GM23248 (cell line): ENCODE measurements around the gene ASIC2. TPM values are rescaled to one million over a fixed set of nuclear protein-coding genes. Genes with fewer than 3 reads are reported as not detected.

ENCODE experiments used
- DNase-seq: peaks from one replicate; pipeline ENCODE4 v3.0.0-alpha.2; 2015
- H2AFZ ChIP-seq: fragments of 200-600 bp; sonication (generic); 2 replicates; pipeline ENCODE4 v1.6.1; 2016; ENCODE audit warnings: antibody characterized with exemption
- H3F3A ChIP-seq: fragments of 200-600 bp; sonication (generic); 2 replicates; pipeline ENCODE4 v1.6.1; 2016; ENCODE audit warnings: mild to moderate bottlenecking, antibody characterized with exemption, mixed run types; ENCODE audit not compliant: insufficient read depth
- H3K27ac ChIP-seq: fragments of 200-600 bp; sonication (generic); 2 replicates; pipeline ENCODE4 v1.5.1; 2016; ENCODE audit warnings: mild to moderate bottlenecking
- H3K27me3 ChIP-seq: fragments of 200-600 bp; sonication (generic); replicated peaks from 2 replicates; pipeline ENCODE4 v1.6.1; 2016; ENCODE audit warnings: mild to moderate bottlenecking; ENCODE audit not compliant: insufficient read depth
- H3K36me3 ChIP-seq: fragments of 200-600 bp; sonication (generic); 2 replicates; pipeline ENCODE4 v1.6.1; 2016; ENCODE audit warnings: low read depth, mild to moderate bottlenecking
- H3K4me1 ChIP-seq: fragments of 200-600 bp; sonication (generic); 2 replicates; pipeline ENCODE4 v1.6.1; 2016; ENCODE audit warnings: mild to moderate bottlenecking; ENCODE audit not compliant: insufficient read depth
- H3K4me2 ChIP-seq: fragments of 200-600 bp; sonication (generic); one replicate; pipeline ENCODE4 v1.6.1; 2016; ENCODE audit warnings: mild to moderate bottlenecking; ENCODE audit not compliant: unreplicated experiment
- H3K4me3 ChIP-seq: fragments of 200-600 bp; sonication (generic); 2 replicates; pipeline ENCODE4 v1.5.1; 2016; ENCODE audit warnings: mild to moderate bottlenecking
- H3K79me2 ChIP-seq: fragments of 200-600 bp; sonication (generic); 2 replicates; pipeline ENCODE4 v1.6.1; 2016; ENCODE audit warnings: mild to moderate bottlenecking; ENCODE audit not compliant: insufficient read depth
- H3K9ac ChIP-seq: fragments of 200-600 bp; sonication (generic); 2 replicates; pipeline ENCODE4 v1.6.1; 2016; ENCODE audit warnings: mild to moderate bottlenecking
- H3K9me2 ChIP-seq: fragments of 200-600 bp; sonication (generic); 2 replicates; pipeline ENCODE4 v1.6.1; 2016; ENCODE audit warnings: mixed run types, mild to moderate bottlenecking, moderate library complexity; ENCODE audit not compliant: insufficient read depth
- H3K9me3 ChIP-seq: fragments of 200-600 bp; sonication (generic); one replicate; pipeline ENCODE4 v1.6.1; 2017; ENCODE audit warnings: low read depth
- H4K20me1 ChIP-seq: fragments of 200-600 bp; sonication (generic); 2 replicates; pipeline ENCODE4 v1.6.0; 2016; ENCODE audit not compliant: insufficient read depth
- EZH2 ChIP-seq: fragments of 200-600 bp; sonication (generic); IDR thresholded peaks from 2 replicates; pipeline ENCODE4 v1.6.1; 2018; ENCODE audit warnings: antibody characterized with exemption, mild to moderate bottlenecking; ENCODE audit not compliant: insufficient read depth, poor library complexity, severe bottlenecking
- EZH2phosphoT487 ChIP-seq: fragments of 200-600 bp; sonication (generic); IDR thresholded peaks from 2 replicates; pipeline ENCODE4 v1.6.1; 2018; ENCODE audit warnings: antibody characterized with exemption, moderate library complexity, mild to moderate bottlenecking, low read depth; ENCODE audit not compliant: insufficient read depth
- WGBS, 2 experiments: methylation state at CpG; one replicate each; pipeline ENCODE4 v1.1.6; 2015 to 2017; ENCODE audit warnings: low lambda C conversion rate in 2 of 2, low coverage in 1 of 2; ENCODE audit errors: missing lambda C conversion rate in 2 of 2; 5-methylcytosine and 5-hydroxymethylcytosine counted together
- in situ Hi-C: fragments of 300-500 bp; cut with MboI; formaldehyde crosslinking; loops from 2 replicates; pipeline ENCODE4 v1.15.0; 2020
- polyA plus RNA-seq: library from polyadenylated mRNA; unstranded; fragments of >200 nt; fragmentation: Nextera tagmentation; extraction: Ambion mirVana; gene quantifications from 2 replicates; pipeline ENCODE4 v1.2.1, GENCODE V29; 2016
- total RNA-seq: library from RNA; depleted of rRNA; stranded (reverse); fragments of >200 nt; shearing (Covaris generic); gene quantifications from 2 replicates; pipeline ENCODE4 v1.2.3, GENCODE V29; 2014

The ASIC2 gene
- total and polyA plus RNA-seq, 2 experiments from 2014 or later: under 0.01 TPM; not detected in 1

DNA sequence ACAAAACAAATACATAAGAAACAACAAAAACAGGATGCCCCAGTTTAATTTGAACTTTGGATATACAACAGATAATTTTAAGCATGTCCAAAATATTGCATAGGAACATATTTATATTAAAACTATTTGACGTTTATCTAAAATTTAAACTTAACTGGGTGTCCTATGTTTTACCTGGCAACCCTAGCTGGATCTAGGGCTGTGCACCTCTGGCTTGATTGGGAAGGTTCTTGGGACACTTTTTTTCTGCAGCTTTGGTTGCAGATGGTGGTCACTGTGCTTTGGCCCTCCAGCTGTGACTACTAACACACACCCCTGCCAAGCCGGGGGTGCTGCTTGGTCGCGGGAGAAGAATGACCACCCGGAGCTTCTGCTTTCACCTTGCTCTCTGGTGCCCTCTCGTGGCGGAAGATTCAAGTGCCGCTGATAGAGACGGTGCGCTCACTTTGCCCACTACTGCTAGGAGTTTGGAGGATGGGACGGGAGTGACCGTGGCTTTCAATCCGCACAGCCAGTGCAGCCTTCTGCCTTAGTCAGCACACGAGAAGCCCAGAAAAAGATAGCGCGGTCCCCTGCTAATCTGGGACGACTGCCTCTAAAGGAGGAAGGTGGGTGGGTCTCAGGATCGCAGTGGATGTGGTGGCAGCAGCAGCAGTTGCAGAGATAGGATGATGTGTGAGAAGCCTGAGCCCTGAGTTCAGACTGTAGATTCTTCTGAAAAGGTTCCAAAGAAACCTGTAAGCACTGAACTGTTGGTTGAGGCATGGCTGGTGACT is 294.8 kb downstream of the ASIC2 start:
- 1% methylated on average over 18 of the region's 18 CpGs for WGBS, 2 experiments
- Histone ChIP-seq H3K27me3 (no peaks in the 10 kb centered on the region), H4K20me1 (no peaks in the 10 kb centered on the region), H3K27ac (peak overlapping the region; percentile 65), H3K4me3 (peak overlapping the region; percentile 68), H3K4me2 (peak overlapping the region; percentile 91), H2AFZ (peak overlapping the region; percentile 89), H3K79me2 (no peaks in the 10 kb centered on the region), H3F3A (no peaks in the 10 kb centered on the region), H3K36me3 (no peaks in the 10 kb centered on the region), H3K4me1 (peaks cover 11% of the 10 kb centered on the region; the same call in 1 of the 2 replicates), H3K9me3 (no peaks in the 10 kb centered on the region), H3K9ac (peak overlapping the region; percentile 61), H3K9me2 (no peaks in the 10 kb centered on the region)
- DNase-seq: peak; percentile 87
- in situ Hi-C loops: loop anchor here (10.0 kb wide), 1 partner anchor 213 kb away; no protein-coding TSS in a partner anchor
- TF ChIP-seq EZH2: no peak
- no peak for TF ChIP-seq EZH2phosphoT487

DNA sequence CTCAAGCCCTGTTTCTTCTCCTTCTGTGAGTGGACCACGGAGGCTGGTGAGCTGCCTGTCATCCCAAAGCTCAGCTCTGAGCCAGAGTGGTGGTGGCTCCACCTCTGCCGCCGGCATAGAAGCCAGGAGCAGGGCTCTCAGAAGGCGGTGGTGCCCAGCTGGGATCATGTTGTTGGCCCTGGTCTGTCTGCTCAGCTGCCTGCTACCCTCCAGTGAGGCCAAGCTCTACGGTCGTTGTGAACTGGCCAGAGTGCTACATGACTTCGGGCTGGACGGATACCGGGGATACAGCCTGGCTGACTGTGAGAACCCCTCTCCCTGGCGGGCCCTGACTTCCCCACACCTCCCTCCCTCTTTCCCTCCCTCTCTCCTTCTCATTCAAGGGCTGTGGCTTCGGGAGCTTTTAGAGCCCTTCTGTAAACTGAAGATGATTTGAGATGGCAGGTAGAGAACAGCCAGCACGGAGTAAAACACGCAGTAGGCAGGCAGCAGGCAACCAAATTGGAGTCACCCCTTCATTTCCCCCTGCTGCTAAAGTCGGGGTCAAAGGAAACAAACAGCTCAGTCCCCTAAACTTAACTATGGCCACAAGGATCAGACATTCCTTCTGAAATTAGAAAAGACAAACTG is 297.6 kb downstream of the ASIC2 start:
- Histone ChIP-seq H3K9me3 (no peaks in the 10 kb centered on the region), H3K27ac (no peak overlapping the region), H3K27me3 (no peaks in the 10 kb centered on the region), H3K36me3 (no peaks in the 10 kb centered on the region), H3K79me2 (no peaks in the 10 kb centered on the region), H3K4me3 (no peak overlapping the region), H2AFZ (no peak overlapping the region), H3K4me2 (no peak overlapping the region), H3K4me1 (peaks cover 11% of the 10 kb centered on the region; the same call in 1 of the 2 replicates), H3F3A (no peaks in the 10 kb centered on the region), H3K9me2 (no peaks in the 10 kb centered on the region), H4K20me1 (no peaks in the 10 kb centered on the region), H3K9ac (no peak overlapping the region)
- in situ Hi-C loops: loop anchor here (10.0 kb wide), 1 partner anchor 211 kb away; no protein-coding TSS in a partner anchor
- DNase-seq: no peak
- WGBS, 2 experiments: 77 to 80% methylated on average over 14 of the region's 14 CpGs
- no peak for TF ChIP-seq EZH2phosphoT487
- no peak for TF ChIP-seq EZH2

DNA sequence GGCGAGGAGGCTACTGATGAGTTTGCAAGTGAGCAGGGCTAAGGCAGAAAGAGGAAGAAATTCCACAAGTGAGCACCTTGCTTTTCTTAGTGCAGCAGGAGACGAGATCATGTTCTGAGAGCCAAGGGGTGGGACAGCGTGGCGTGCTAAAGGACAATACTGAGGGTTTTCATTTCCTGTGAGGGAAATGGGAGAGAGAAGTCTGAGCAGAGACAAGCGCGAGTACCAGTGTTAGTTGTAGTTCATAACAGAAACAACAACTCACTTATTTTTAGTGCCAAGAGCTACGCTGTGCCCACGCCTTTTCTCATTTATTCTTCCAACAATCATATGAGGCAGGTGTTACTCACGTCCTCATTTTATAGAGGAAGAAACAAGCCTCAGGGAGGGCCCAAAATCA is 299.1 kb downstream of the ASIC2 start:
- H3K79me2 ChIP-seq: no peaks in the 10 kb centered on the region
- no peaks in the 10 kb centered on the region for H4K20me1 ChIP-seq
- no peaks in the 10 kb centered on the region for H3K36me3 ChIP-seq
- no peaks in the 10 kb centered on the region for H3K27me3 ChIP-seq
- in situ Hi-C loops: loop anchor here (10.0 kb wide), 1 partner anchor 209 kb away; no protein-coding TSS in a partner anchor
- H2AFZ ChIP-seq: no peak overlapping the region
- no peaks in the 10 kb centered on the region for H3F3A ChIP-seq
- no peak overlapping the region for H3K4me2 ChIP-seq
- H3K9ac ChIP-seq: no peak overlapping the region
- no peak for TF ChIP-seq EZH2phosphoT487
- no peak for TF ChIP-seq EZH2
- peaks cover 9% of the 10 kb centered on the region; the same call in 1 of the 2 replicates for H3K4me1 ChIP-seq
- DNase-seq: no peak
- WGBS, 2 experiments: 71 to 78% methylated on average over 9 of the region's 9 CpGs
- H3K9me3 ChIP-seq: no peaks in the 10 kb centered on the region
- no peaks in the 10 kb centered on the region for H3K9me2 ChIP-seq
- H3K4me3 ChIP-seq: no peak overlapping the region
- H3K27ac ChIP-seq: no peak overlapping the region

DNA sequence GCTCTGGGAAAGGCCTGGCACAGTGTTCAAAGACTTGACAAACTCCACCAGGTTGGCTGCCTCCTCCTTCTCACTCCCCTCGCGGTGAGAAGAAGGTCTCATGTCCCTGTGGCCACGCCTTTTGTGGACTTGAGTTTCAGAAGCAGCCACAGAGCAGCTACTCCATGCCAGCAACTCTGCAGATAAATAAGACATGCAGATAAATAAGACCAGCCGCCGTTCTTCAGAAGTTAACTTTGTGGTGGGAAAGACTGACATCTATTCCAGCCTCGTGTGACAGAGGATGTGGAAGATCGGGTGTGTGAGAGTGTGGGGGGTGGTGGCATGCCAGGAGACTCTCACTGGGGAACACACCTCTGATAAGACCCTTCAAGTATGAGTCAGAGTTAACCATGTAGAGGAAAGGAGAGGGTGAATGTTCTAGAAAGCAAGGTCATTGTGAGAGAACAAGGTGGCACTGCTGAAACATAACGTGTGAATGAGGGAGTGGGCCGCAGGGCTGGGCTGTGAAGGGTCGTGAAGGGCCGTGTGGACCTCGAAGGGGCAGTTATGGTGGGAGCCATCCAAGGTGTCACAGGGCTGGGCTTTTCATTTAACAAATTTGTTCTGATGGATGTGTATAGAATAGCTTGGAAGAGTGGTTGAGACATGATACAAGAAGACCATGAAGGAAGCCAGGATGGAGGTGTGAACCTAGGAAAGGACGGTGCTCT is 300.6 kb downstream of the ASIC2 start:
- Histone ChIP-seq H3K9ac (no peak overlapping the region), H3K27me3 (no peaks in the 10 kb centered on the region), H4K20me1 (no peaks in the 10 kb centered on the region), H2AFZ (no peak overlapping the region), H3K79me2 (no peaks in the 10 kb centered on the region), H3F3A (no peaks in the 10 kb centered on the region), H3K27ac (no peak overlapping the region), H3K4me1 (no peaks in the 10 kb centered on the region), H3K4me3 (no peak overlapping the region), H3K4me2 (no peak overlapping the region), H3K36me3 (no peaks in the 10 kb centered on the region), H3K9me3 (no peaks in the 10 kb centered on the region), H3K9me2 (no peaks in the 10 kb centered on the region)
- in situ Hi-C loops: loop anchor here (10.0 kb wide), 1 partner anchor 208 kb away; no protein-coding TSS in a partner anchor
- DNase-seq: no peak
- TF ChIP-seq EZH2phosphoT487: no peak
- TF ChIP-seq EZH2: no peak
- 24 to 26% methylated on average over 13 of the region's 13 CpGs for WGBS, 2 experiments
